GM21825 (cell line): ENCODE measurements around the gene WNT1.

Source experiments
- ATAC-seq: cut with Tn5 transposase; IDR thresholded peaks from one replicate; pipeline ENCODE4 v1.9.1; 2021; ENCODE audit warnings: mild to moderate bottlenecking, moderate library complexity; ENCODE audit not compliant: unreplicated experiment

WNT1 gene

DNA sequence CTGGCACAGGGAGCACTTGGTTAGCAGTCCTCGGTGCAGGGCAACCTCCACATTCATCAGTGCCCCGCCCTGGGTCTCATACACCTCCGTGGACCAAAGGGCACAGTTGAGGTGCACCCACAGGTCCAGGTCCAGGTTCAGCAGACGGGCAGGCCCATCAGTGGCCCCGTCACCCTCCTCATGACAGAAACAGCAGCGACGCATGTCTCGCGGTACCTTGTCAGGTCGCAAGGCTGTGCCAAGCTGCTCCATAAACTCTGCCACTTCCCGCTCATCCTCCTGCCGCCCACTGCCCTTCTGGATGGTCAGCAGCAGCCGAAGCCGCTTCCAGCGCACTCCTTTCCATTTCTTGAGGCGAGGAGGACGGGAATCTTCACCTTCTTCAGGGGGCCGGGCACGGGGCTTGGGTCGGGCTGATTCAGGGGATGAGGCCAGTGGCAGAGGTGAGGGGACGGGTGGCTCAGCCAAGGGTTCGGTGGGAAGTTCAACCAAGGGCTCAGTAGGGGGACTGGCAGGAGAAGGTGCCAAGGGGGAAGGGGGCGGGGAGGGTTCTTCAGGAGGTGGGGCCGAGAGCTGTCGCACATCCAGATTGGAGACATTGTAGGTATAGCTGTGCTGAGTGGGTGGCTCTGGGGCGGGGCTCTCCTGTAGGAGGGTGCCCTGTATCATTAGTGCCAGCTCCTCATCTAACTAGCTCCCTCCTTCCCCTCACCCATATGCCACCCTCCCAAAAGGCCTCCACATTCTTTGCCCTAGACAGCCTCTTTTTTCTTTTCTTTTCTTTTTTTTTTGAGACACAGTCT lies 48.8 kb downstream of the WNT1 start:
- no peak for ATAC-seq

DNA sequence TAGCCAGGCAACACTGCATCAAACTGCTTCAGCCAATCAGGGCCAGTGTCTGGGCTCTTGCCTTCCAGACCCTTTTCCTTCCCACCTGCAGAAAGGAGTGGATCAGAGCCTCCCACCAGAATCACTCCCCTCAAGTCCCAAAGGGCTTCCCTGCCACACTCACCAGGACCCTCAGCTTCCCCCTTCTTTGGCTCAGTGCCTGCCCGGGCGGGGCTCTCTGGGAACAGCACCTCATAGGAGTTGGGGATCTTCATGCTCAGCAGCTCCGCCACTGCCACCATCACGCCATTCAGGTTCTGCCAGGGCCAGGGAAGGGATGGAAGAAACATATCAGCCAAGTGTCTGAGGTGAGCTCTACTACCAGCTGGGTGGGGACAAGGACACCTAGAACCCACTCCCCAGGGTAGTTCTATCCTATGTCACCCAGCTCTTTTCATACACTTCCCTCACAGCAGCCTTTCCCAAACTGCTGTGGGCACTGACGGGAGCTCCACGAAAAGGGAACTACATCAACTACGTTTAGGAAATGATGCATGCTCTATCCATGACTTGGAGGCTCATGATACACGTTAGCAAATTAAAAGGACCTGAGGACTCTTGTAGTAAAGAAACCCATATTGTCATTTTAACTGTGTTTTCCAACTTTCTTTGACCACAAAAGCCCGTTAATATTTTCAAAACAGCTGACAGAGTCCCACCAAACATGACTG lies 49.9 kb downstream of the WNT1 start:
- ATAC-seq = no peak

DNA sequence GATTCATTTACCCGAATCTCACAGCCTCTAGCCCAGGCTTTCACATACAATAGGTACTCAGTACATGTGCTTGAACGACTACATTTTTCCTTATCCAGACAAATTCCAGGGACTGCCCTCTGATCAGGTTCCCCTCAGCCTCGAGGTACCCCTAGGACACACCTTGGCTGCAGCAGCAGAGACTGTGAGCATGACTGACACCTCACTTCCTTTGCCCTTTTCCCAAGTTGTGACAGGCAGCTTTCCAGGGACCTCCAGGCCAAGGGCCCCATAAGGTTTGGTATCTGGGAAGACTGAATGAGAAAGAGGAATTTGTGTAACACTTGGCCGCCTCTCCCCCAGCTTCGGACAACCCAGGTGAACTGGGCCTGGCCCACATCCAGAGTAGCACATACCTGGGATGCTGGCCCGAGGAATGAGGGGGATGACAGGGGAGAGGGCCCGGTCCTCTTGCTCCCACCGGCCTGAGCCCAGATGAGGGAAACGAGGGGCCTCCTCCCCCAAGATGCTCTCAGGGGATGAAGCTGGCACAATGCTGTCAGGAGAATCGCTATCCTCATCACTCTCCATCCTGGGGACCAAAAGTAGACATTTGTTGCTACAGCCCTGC lies 50.6 kb downstream of the WNT1 start:
- ATAC-seq = no peak

- ATAC-seq = no peak
Observed at GRCh38 chr12:49030119-49030518, 52.0 kb downstream of the WNT1 start.

DNA sequence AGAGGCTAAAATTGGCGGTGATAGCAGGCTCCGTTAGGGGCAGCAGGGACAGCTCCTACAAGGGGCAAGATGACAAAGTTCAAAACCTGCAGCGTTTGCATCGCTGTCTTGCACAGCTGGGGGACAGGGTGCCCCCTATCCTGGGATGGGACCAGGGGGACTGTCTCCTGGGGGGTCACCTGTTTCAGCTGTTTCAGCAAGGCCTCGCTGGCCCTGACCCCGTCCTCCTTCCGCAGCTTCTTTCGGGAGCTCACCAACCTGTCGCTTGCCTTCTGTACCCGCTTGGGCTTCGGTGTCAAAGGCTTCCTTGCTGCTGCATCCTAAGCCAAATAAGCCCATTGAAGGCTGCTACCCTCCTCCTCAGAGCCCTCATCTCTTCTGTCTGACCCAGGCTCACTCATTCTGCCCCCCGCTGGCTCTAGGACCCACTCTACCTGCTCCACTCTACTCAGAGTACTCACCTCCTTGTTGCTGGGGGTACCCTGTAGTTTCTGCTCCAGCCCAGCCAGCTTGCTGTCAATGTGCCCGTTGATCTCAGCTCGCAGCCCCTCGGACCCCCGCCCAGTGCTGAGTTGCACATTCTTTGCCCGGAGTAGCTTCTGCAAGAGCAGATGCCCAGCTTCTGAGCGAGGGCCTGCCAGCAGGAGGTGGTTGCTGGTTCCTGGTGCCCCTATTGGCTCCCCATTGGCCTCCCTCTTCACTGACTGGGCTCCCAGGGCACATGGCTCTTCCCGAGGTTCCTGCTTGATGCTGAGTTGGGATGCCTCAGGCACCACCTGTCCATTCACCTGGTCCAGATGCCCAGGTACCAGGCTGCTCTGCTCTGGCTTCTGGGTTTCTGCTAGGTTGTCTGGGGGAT lies 52.8 kb downstream of the WNT1 start:
- ATAC-seq = no peak

DNA sequence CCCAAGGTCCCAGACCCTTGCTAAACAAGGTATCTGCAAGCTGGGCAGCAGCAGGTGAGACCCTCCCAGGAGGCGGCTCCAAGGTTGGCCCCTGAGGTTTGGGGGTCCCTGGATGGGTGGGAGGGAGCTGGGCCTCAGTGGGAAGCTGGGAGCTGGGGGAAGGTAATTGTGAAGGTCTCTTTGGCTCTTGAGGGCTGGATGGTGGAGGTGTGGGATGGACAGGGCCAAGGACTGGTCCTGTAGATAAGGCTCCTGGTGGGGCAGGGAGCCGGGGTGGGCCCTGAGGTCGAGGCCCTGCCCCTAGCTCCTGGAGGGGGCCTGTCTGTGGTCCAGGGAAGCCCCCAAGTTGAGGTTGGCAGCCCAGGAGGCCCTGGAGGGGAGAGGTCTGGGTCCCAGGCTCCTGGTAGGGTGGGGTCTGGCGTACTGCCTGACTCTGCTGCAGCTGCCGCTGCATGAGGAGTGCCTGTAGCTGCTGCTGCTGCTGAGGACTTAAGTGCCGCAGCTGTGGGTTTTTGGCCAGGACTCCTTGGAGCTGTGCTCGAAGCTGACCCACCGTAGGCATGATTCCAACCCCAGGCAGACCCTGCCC lies 53.5 kb downstream of the WNT1 start:
- no peak for ATAC-seq
